ENCODE data around the gene N4BP2L2. TPM values are rescaled to one million over a fixed set of nuclear protein-coding genes. Genes with fewer than 3 reads are reported as not detected.
"Not testable (repeated sequence)": the region's sequence is repeated elsewhere in the genome, so short reads cannot be mapped to it uniquely, and the experiment has no call there.

N4BP2L2 gene
- total RNA-seq, 1 experiment from 2014 or later = 61.4 TPM

- WGBS (ENCODE audit: extremely low coverage, insufficient read length, low lambda C conversion rate) = no CpG with 5 or more reads among the region's 3 CpGs
- no peak overlapping the region for H4K8ac ChIP-seq (replicated peaks; ENCODE audit: insufficient read length, low read depth, low read length)
Observed at GRCh38 chr13:32577032-32577431, 38.4 kb upstream of the N4BP2L2 start.

GRCh38 chr13:32575687-32576086, 37.1 kb upstream of the N4BP2L2 start:
- peaks cover 23 to 27% of the 10 kb centered on the region in 2 experiments for H3K9me3 Mint-ChIP-seq
- not testable (repeated sequence) for H3K27ac ChIP-seq (ENCODE audit: insufficient read length, low read depth, low read length); H2AK5ac ChIP-seq (ENCODE audit: insufficient read length, low read length); H4K91ac ChIP-seq (ENCODE audit: insufficient read length, low read depth, low read length); H3K79me1 ChIP-seq (ENCODE audit: insufficient read depth, low read depth, low read length, poor library complexity, severe bottlenecking); H3K27ac Mint-ChIP-seq; H3K4me1 Mint-ChIP-seq; H2BK120ac ChIP-seq (ENCODE audit: low read depth, low read length, poor library complexity, severe bottlenecking); H3K14ac ChIP-seq (ENCODE audit: insufficient read depth, low read length); H4K5ac ChIP-seq (ENCODE audit: insufficient read length, low read depth, low read length); H3K4me1 ChIP-seq (ENCODE audit: insufficient read depth, low read length); H4K8ac ChIP-seq (replicated peaks; ENCODE audit: insufficient read length, low read depth, low read length); H3K9ac ChIP-seq (ENCODE audit: extremely low read depth, insufficient read length, low read length); H3K4me3 Mint-ChIP-seq; H2BK5ac ChIP-seq (ENCODE audit: insufficient read length, low read length); H3K27me3 ChIP-seq (ENCODE audit: insufficient read depth, low read length); H3K56ac ChIP-seq (ENCODE audit: insufficient read length, low read depth, low read length); H3K36me3 Mint-ChIP-seq (ENCODE audit: insufficient read depth in 1 of 3, low read depth in 3 of 3); H3T11ph ChIP-seq (ENCODE audit: low read length); H3K4me2 ChIP-seq (ENCODE audit: insufficient read depth, insufficient read length, low read length); H3K18ac ChIP-seq (ENCODE audit: insufficient read length, low read depth, low read length); H4K20me1 ChIP-seq (ENCODE audit: control insufficient read depth, insufficient read depth, insufficient read length); H2BK20ac ChIP-seq (ENCODE audit: low read depth, low read length, poor library complexity, severe bottlenecking); H2BK12ac ChIP-seq (ENCODE audit: insufficient read length, low read depth, low read length); H3K27me3 Mint-ChIP-seq (ENCODE audit: low read depth); H3K4ac ChIP-seq (ENCODE audit: low read depth, low read length); H3K23me2 ChIP-seq (ENCODE audit: insufficient read length, low read depth, low read length, poor library complexity, severe bottlenecking); H3K79me2 ChIP-seq (ENCODE audit: insufficient read depth, low read length); DNase-seq; H2AFZ ChIP-seq (ENCODE audit: low read length); H3K23ac ChIP-seq (ENCODE audit: insufficient read length, low read depth, low read length); H3K9me3 ChIP-seq (ENCODE audit: control insufficient read depth, low read depth, low read length); H2BK15ac ChIP-seq (ENCODE audit: low read depth, low read length)
- WGBS (ENCODE audit: extremely low coverage, insufficient read length, low lambda C conversion rate) = no CpG with 5 or more reads among the region's 4 CpGs

More at GRCh38 chr13:32577032-32577431, 38.4 kb upstream of the N4BP2L2 start:
- H3K9ac ChIP-seq (ENCODE audit: extremely low read depth, insufficient read length, low read length) = no peak overlapping the region
- no peak overlapping the region for H3K23ac ChIP-seq (ENCODE audit: insufficient read length, low read depth, low read length)
- H4K5ac ChIP-seq (ENCODE audit: insufficient read length, low read depth, low read length) = no peak overlapping the region
- no peak overlapping the region for H2BK20ac ChIP-seq (ENCODE audit: low read depth, low read length, poor library complexity, severe bottlenecking)
- no peak overlapping the region for H2BK15ac ChIP-seq (ENCODE audit: low read depth, low read length)
- H3K27me3 ChIP-seq (ENCODE audit: insufficient read depth, low read length) = no peaks in the 10 kb centered on the region
- H3K9me3 ChIP-seq (ENCODE audit: control insufficient read depth, low read depth, low read length) = no peaks in the 10 kb centered on the region
- H3K27ac Mint-ChIP-seq = no peak overlapping the region
- H3K18ac ChIP-seq (ENCODE audit: insufficient read length, low read depth, low read length) = no peak overlapping the region
- no peak overlapping the region for H3K4me3 Mint-ChIP-seq
- no peaks in the 10 kb centered on the region for H3K23me2 ChIP-seq (ENCODE audit: insufficient read length, low read depth, low read length, poor library complexity, severe bottlenecking)
- H2AK5ac ChIP-seq (ENCODE audit: insufficient read length, low read length) = no peak overlapping the region
- no peak overlapping the region for H3K4ac ChIP-seq (ENCODE audit: low read depth, low read length)
- no peak overlapping the region for H4K91ac ChIP-seq (ENCODE audit: insufficient read length, low read depth, low read length)
- H4K20me1 ChIP-seq (ENCODE audit: control insufficient read depth, insufficient read depth, insufficient read length) = no peaks in the 10 kb centered on the region
- H3K27ac ChIP-seq (ENCODE audit: insufficient read length, low read depth, low read length) = no peak overlapping the region
- peaks cover 23 to 27% of the 10 kb centered on the region in 2 experiments for H3K9me3 Mint-ChIP-seq
- peaks cover 5 to 10% (median 8%) of the 10 kb centered on the region in 3 experiments; a peak in 5 of 7 replicates for H3K36me3 Mint-ChIP-seq (ENCODE audit: insufficient read depth in 1 of 3, low read depth in 3 of 3)
- H3K79me1 ChIP-seq (ENCODE audit: insufficient read depth, low read depth, low read length, poor library complexity, severe bottlenecking) = no peaks in the 10 kb centered on the region
- no peak overlapping the region for H3T11ph ChIP-seq (ENCODE audit: low read length)
- no peak overlapping the region for H3K14ac ChIP-seq (ENCODE audit: insufficient read depth, low read length)
- no peaks in the 10 kb centered on the region for H3K27me3 Mint-ChIP-seq (ENCODE audit: low read depth)
- H3K4me1 Mint-ChIP-seq = no peaks in the 10 kb centered on the region; a peak in 1 of 4 replicates
- no peak for TF ChIP-seq CTCF (conservative IDR thresholded peaks at IDR 0.05)
- H3K4me2 ChIP-seq (ENCODE audit: insufficient read depth, insufficient read length, low read length) = no peak overlapping the region
- H3K56ac ChIP-seq (ENCODE audit: insufficient read length, low read depth, low read length) = no peak overlapping the region
- H2BK5ac ChIP-seq (ENCODE audit: insufficient read length, low read length) = no peak overlapping the region
- no peak overlapping the region for H2BK12ac ChIP-seq (ENCODE audit: insufficient read length, low read depth, low read length)
- H3K4me1 ChIP-seq (ENCODE audit: insufficient read depth, low read length) = no peaks in the 10 kb centered on the region
- no peaks in the 10 kb centered on the region for H3K79me2 ChIP-seq (ENCODE audit: insufficient read depth, low read length)
- no peak for DNase-seq
- no peak overlapping the region for H2BK120ac ChIP-seq (ENCODE audit: low read depth, low read length, poor library complexity, severe bottlenecking)
- no peak overlapping the region for H2AFZ ChIP-seq (ENCODE audit: low read length)
